Breast epithelium (tissue), 4 donors: ENCODE measurements around the gene BCORL1. TPM values are rescaled to one million over a fixed set of nuclear protein-coding genes. Genes with fewer than 3 reads are reported as not detected.
A peak's percentile ranks its signal among the peaks of the same experiment; 100 is the strongest.

Experiments
- DNase-seq, 2 donors: peaks; one replicate each; pipeline ENCODE4 v3.0.0-alpha.2; 2019; ENCODE audit warnings: low spot score in 2 of 2
- H3K27ac ChIP-seq, 2 donors: fragments of 200-600 bp; sonication (generic) in 1 of 2; one replicate each; pipeline ENCODE4 v1.5.1; 2016 to 2019; ENCODE audit warnings: mild to moderate bottlenecking in 1 of 2
- H3K27me3 ChIP-seq, 2 donors: fragments of 200-600 bp; sonication (generic) in 1 of 2; one replicate each; pipeline versions ENCODE4 v1.5.1 to v1.6.0; 2017 to 2019; ENCODE audit warnings: control low read depth in 1 of 2, mild to moderate bottlenecking in 1 of 2
- H3K36me3 ChIP-seq: fragments of 200-600 bp; one replicate; pipeline ENCODE4 v1.5.1; 2019
- H3K4me1 ChIP-seq, 2 donors: fragments of 200-600 bp; sonication (generic); one replicate each; pipeline ENCODE4 v1.5.1; 2016 to 2019; ENCODE audit warnings: control low read depth in 1 of 2
- H3K4me3 ChIP-seq, 3 donors: fragments of 200-600 bp; sonication (generic); 1 replicate in 2 of 3; 2 replicates in 1 of 3; pipeline ENCODE4 v1.5.1; 2016 to 2019; ENCODE audit warnings: mild to moderate bottlenecking in 3 of 3, moderate library complexity in 2 of 3
- H3K9me3 ChIP-seq, 2 donors: fragments of 200-600 bp; sonication (generic) in 1 of 2; one replicate each; pipeline ENCODE4 v1.5.1; 2016 to 2019; ENCODE audit warnings: control low read depth in 1 of 2
- CTCF ChIP-seq, 3 donors: fragments of 450-650 bp; IDR thresholded peaks; one replicate each; pipeline ENCODE4 v1.5.1; 2016 to 2017; ENCODE audit warnings: antibody characterized with exemption in 3 of 3, mild to moderate bottlenecking in 3 of 3, moderate library complexity in 3 of 3
- POLR2A ChIP-seq: fragments of 450-650 bp; IDR thresholded peaks from one replicate; pipeline ENCODE4 v1.6.1; 2016; ENCODE audit warnings: antibody characterized with exemption, mild to moderate bottlenecking, moderate library complexity
- POLR2AphosphoS5 ChIP-seq, 3 donors: sonication (generic); formaldehyde crosslinking; IDR thresholded peaks; one replicate each; pipeline ENCODE4 v1.6.1; 2017; ENCODE audit warnings: antibody characterized with exemption in 3 of 3
- intact Hi-C: fragments of 100-400 bp; cut with DNase I; formaldehyde crosslinking; loops from one replicate; pipeline ENCODE4 v1.15.1; 2023; ENCODE audit warnings: low total_unique reads
- total RNA-seq, 3 donors: library from RNA; depleted of rRNA; stranded (reverse); fragments of >200 nt; gene quantifications; one replicate each; pipeline ENCODE4 v1.1.0, GENCODE V29; 2016

BCORL1 gene
- total RNA-seq, 3 donors from 2014 or later = 4.5 to 5.0 (median 4.9) TPM

- no peak for DNase-seq
Measured at GRCh38 chrX:129979207-129979920, 3.1 kb upstream of the BCORL1 start.

GRCh38 chrX:129980001-129980401 lies 2.4 kb upstream of the BCORL1 start:
- H3K4me1 ChIP-seq = no peaks in the 10 kb centered on the region
- TF ChIP-seq CTCF (IDR thresholded peaks at IDR 0.05) (no peak), POLR2A (no peak), POLR2AphosphoS5 (IDR thresholded peaks at IDR 0.05) (no peak)
- H3K36me3 ChIP-seq = no peaks in the 10 kb centered on the region
- DNase-seq = no peak
- H3K27ac ChIP-seq = peak overlapping the region; percentile 70 to 87
- intact Hi-C loops = loop anchor here (10.0 kb wide), 2 partner anchors 45 to 65 kb away; no protein-coding TSS in a partner anchor
- no peaks in the 10 kb centered on the region for H3K9me3 ChIP-seq
- H3K4me3 ChIP-seq = no peak overlapping the region
- H3K27me3 ChIP-seq = peaks cover 0 to 15% of the 10 kb centered on the region in 2 donors

More at GRCh38 chrX:129979207-129979920, 3.1 kb upstream of the BCORL1 start:
- Histone ChIP-seq H3K4me1 (no peaks in the 10 kb centered on the region), H3K27ac (peak overlapping the region; percentile 70 to 87), H3K9me3 (no peaks in the 10 kb centered on the region), H3K4me3 (no peak overlapping the region), H3K27me3 (peaks cover 0 to 16% of the 10 kb centered on the region in 2 donors), H3K36me3 (no peaks in the 10 kb centered on the region)
- intact Hi-C loops = no loop called here
- TF ChIP-seq CTCF (IDR thresholded peaks at IDR 0.05) (no peak), POLR2AphosphoS5 (IDR thresholded peaks at IDR 0.05) (no peak)

- no peaks in the 10 kb centered on the region for H3K4me1 ChIP-seq
- H3K36me3 ChIP-seq = no peaks in the 10 kb centered on the region
- no peak for DNase-seq
- intact Hi-C loops = loop anchor here (10.0 kb wide), 2 partner anchors 46 to 64 kb away; no protein-coding TSS in a partner anchor
- no peak overlapping the region for H3K4me3 ChIP-seq
- H3K27ac ChIP-seq = peak overlapping the region; percentile 70 to 87
- TF ChIP-seq CTCF (IDR thresholded peaks at IDR 0.05) (no peak), POLR2AphosphoS5 (IDR thresholded peaks at IDR 0.05) (no peak), POLR2A (no peak)
- H3K27me3 ChIP-seq = peaks cover 0 to 15% of the 10 kb centered on the region in 2 donors
- no peaks in the 10 kb centered on the region for H3K9me3 ChIP-seq
Measured at GRCh38 chrX:129980540-129981199, 1.8 kb upstream of the BCORL1 start.

GRCh38 chrX:129981200-129981553 lies 1.3 kb upstream of the BCORL1 start:
- Histone ChIP-seq H3K9me3 (no peaks in the 10 kb centered on the region), H3K4me1 (no peaks in the 10 kb centered on the region), H3K4me3 (no peak overlapping the region), H3K27me3 (peaks cover 0 to 15% of the 10 kb centered on the region in 2 donors), H3K36me3 (no peaks in the 10 kb centered on the region), H3K27ac (peak overlapping the region; percentile 70 to 87)
- TF ChIP-seq CTCF (IDR thresholded peaks at IDR 0.05) = no peak
- no peak for TF ChIP-seq POLR2A
- TF ChIP-seq POLR2AphosphoS5 (IDR thresholded peaks at IDR 0.05) = no peak
- DNase-seq = no peak
- intact Hi-C loops = loop anchor here (10.0 kb wide), 2 partner anchors 46 to 64 kb away; no protein-coding TSS in a partner anchor

GRCh38 chrX:129981752-129982299 lies 609 bp upstream of the BCORL1 start:
- Histone ChIP-seq H3K4me1 (no peaks in the 10 kb centered on the region), H3K27ac (peak overlapping the region in 1 of 2 donors; percentile 87), H3K36me3 (no peaks in the 10 kb centered on the region), H3K27me3 (peaks cover 0 to 15% of the 10 kb centered on the region in 2 donors), H3K9me3 (no peaks in the 10 kb centered on the region), H3K4me3 (no peak overlapping the region)
- intact Hi-C loops = loop anchor here (10.0 kb wide), 2 partner anchors 47 to 63 kb away; no protein-coding TSS in a partner anchor
- TF ChIP-seq POLR2AphosphoS5 (IDR thresholded peaks at IDR 0.05) (no peak), POLR2A (no peak), CTCF (IDR thresholded peaks at IDR 0.05) (no peak)
- DNase-seq = no peak
